ENCODE results near the gene POLD2.

POLD2 gene

DNA sequence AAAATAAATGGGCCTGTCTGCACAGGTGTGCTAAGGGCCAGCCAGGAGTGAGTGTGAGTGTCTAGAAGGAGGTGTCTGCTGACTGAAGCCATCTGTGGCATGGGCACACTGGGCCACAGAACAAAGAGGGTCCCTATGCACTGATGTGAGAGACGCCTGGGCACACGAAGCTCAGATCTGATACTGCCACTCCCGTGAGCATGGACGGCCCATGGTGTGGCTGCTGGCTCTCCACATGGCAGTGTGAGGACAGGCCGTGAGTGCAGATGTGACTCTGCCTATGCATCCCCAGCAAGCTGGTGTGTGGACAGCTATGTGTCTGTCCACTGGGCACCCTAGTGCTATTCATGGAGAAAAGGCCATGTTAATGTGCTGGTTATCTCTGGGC lies 30.6 kb upstream of the POLD2 start:
- Histone ChIP-seq H3K27me3 (ENCODE audit: low read length) (no peaks in the 10 kb centered on the region), H2AFZ (ENCODE audit: low read depth, low read length, severe bottlenecking) (no peak overlapping the region), H3F3A (ENCODE audit: insufficient read depth) (no peaks in the 10 kb centered on the region), H3K9me3 (ENCODE audit: insufficient read depth, low read length) (no peaks in the 10 kb centered on the region), H3K36me3 (ENCODE audit: low read length) (no peaks in the 10 kb centered on the region), H4K20me1 (ENCODE audit: low read depth, low read length) (no peaks in the 10 kb centered on the region), H3K9me2 (replicated peaks; ENCODE audit: insufficient read depth, low read length) (no peaks in the 10 kb centered on the region), H3K79me2 (ENCODE audit: insufficient read depth, low read length) (no peaks in the 10 kb centered on the region), H3K9ac (ENCODE audit: low read length) (no peak overlapping the region), H3K4me2 (ENCODE audit: low read depth, low read length, poor library complexity, severe bottlenecking) (no peak overlapping the region), H3K27ac (ENCODE audit: low read depth, low read length) (no peak overlapping the region), H3K4me3 (ENCODE audit: insufficient read depth, low read length, poor library complexity, severe bottlenecking) (no peak overlapping the region)
- TF ChIP-seq EZH2phosphoT487 (conservative IDR thresholded peaks at IDR 0.05; ENCODE audit: low read length): no peak
- TF ChIP-seq, protein P1, sequence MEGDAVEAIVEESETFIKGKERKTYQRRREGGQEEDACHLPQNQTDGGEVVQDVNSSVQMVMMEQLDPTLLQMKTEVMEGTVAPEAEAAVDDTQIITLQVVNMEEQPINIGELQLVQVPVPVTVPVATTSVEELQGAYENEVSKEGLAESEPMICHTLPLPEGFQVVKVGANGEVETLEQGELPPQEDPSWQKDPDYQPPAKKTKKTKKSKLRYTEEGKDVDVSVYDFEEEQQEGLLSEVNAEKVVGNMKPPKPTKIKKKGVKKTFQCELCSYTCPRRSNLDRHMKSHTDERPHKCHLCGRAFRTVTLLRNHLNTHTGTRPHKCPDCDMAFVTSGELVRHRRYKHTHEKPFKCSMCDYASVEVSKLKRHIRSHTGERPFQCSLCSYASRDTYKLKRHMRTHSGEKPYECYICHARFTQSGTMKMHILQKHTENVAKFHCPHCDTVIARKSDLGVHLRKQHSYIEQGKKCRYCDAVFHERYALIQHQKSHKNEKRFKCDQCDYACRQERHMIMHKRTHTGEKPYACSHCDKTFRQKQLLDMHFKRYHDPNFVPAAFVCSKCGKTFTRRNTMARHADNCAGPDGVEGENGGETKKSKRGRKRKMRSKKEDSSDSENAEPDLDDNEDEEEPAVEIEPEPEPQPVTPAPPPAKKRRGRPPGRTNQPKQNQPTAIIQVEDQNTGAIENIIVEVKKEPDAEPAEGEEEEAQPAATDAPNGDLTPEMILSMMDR (IDR thresholded peaks at IDR 0.05; ENCODE audit: insufficient read depth, low read length, poor library complexity, severe bottlenecking): no peak

DNA sequence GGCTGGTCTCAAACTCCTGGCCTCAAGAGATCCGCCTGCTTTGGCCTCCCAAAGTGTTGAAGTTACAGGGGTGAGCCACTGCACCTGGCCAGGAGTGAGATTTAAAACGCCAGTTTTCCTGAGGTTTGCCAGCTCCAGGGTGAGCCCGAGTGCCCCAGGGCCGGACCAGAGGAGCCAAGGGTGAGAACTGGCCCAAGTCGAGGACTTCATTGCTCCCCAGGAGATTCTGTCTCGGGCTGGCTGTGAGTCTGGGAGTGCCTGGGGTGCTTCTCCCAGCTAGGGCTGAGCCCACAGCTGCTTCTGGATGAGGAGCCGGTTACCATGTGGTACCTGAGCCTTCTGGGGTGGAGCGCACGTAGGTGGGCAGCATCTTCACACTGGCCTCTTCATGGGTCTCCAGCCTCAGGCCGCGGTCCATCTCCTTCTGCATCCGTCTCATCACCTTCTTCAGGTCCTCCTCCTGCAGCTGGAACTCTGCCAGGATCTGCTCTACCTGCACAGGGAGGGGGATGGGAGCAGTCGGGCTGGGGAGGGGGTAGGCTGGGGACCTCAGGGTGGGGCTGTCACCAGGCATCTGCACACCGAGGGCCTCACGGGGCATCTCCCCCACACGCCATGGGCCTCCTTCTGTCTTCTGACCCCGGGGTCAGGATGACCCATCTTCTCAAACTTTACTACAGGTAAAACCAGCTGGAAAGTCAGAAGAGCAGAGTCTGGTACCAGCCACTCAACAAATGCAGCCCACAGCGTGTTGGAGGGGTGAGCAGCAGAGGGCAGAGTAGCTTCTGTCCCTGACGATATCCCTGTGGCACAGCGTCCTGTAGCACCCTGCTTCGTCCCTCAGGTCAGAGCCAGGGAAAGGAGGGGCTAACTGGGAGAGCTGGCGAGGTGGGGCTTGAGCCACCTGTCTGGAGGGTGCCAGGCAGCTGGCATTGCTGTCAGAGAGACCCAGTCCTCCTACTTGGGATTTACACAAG lies 29.9 kb upstream of the POLD2 start:
- Histone ChIP-seq H3F3A (ENCODE audit: insufficient read depth) (no peaks in the 10 kb centered on the region), H4K20me1 (ENCODE audit: low read depth, low read length) (no peaks in the 10 kb centered on the region), H3K36me3 (ENCODE audit: low read length) (no peaks in the 10 kb centered on the region), H3K9ac (ENCODE audit: low read length) (no peak overlapping the region), H3K27me3 (ENCODE audit: low read length) (no peaks in the 10 kb centered on the region), H3K9me2 (replicated peaks; ENCODE audit: insufficient read depth, low read length) (no peaks in the 10 kb centered on the region), H3K9me3 (ENCODE audit: insufficient read depth, low read length) (no peaks in the 10 kb centered on the region), H2AFZ (ENCODE audit: low read depth, low read length, severe bottlenecking) (no peak overlapping the region), H3K79me2 (ENCODE audit: insufficient read depth, low read length) (no peaks in the 10 kb centered on the region), H3K27ac (ENCODE audit: low read depth, low read length) (no peak overlapping the region), H3K4me3 (ENCODE audit: insufficient read depth, low read length, poor library complexity, severe bottlenecking) (no peak overlapping the region), H3K4me2 (ENCODE audit: low read depth, low read length, poor library complexity, severe bottlenecking) (no peak overlapping the region)
- TF ChIP-seq, protein P1 (IDR thresholded peaks at IDR 0.05; ENCODE audit: insufficient read depth, low read length, poor library complexity, severe bottlenecking): no peak
- TF ChIP-seq EZH2phosphoT487 (conservative IDR thresholded peaks at IDR 0.05; ENCODE audit: low read length): no peak

DNA sequence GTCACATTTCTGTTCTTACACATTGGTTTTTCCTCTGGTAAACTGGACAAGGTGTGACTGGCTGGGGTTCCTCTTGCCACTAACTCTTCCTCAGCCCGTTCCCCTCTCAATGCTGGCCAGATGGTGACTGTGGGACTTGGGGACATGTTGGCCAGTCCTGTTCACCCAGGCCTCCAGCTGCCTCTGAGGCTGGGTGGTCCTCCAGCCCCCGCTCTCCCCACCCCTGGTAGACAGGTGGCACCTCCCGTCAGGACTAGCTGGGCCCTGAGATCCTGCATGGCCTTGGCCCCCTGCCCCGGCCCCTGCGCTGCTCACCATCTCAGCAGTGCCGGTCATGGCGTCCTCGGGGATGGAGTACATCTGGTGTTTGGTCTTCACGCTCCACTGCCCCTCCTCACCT lies 28.6 kb upstream of the POLD2 start:
- H3K9me2 ChIP-seq (replicated peaks; ENCODE audit: insufficient read depth, low read length): no peaks in the 10 kb centered on the region
- H4K20me1 ChIP-seq (ENCODE audit: low read depth, low read length): no peaks in the 10 kb centered on the region

More for the DNA sequence above, 28.6 kb upstream of the POLD2 start:
- H3K36me3 ChIP-seq (ENCODE audit: low read length): no peaks in the 10 kb centered on the region
- TF ChIP-seq EZH2phosphoT487 (conservative IDR thresholded peaks at IDR 0.05; ENCODE audit: low read length): no peak
- TF ChIP-seq, protein P1 (IDR thresholded peaks at IDR 0.05; ENCODE audit: insufficient read depth, low read length, poor library complexity, severe bottlenecking): no peak
- no peaks in the 10 kb centered on the region for H3K79me2 ChIP-seq (ENCODE audit: insufficient read depth, low read length)
- no peak overlapping the region for H3K27ac ChIP-seq (ENCODE audit: low read depth, low read length)
- no peaks in the 10 kb centered on the region for H3K9me3 ChIP-seq (ENCODE audit: insufficient read depth, low read length)
- no peak overlapping the region for H3K4me3 ChIP-seq (ENCODE audit: insufficient read depth, low read length, poor library complexity, severe bottlenecking)
- H3K27me3 ChIP-seq (ENCODE audit: low read length): no peaks in the 10 kb centered on the region
- H3K4me2 ChIP-seq (ENCODE audit: low read depth, low read length, poor library complexity, severe bottlenecking): no peak overlapping the region
- H2AFZ ChIP-seq (ENCODE audit: low read depth, low read length, severe bottlenecking): no peak overlapping the region
- no peak overlapping the region for H3K9ac ChIP-seq (ENCODE audit: low read length)
- H3F3A ChIP-seq (ENCODE audit: insufficient read depth): no peaks in the 10 kb centered on the region

Data from SU-DHL-6 (cell line).